HT1080 (cell line): Measurements from ENCODE around the gene SULT2B1. TPM values are rescaled to one million over a fixed set of nuclear protein-coding genes. Genes with fewer than 3 reads are reported as not detected.

Source experiments
- DNase-seq: peaks from one replicate; pipeline ENCODE4 v3.0.0-alpha.2; 2015; ENCODE audit warnings: low read depth
- total RNA-seq: library from RNA; depleted of rRNA; stranded (reverse); fragments of >200 nt; shearing (Covaris generic); gene quantifications from 2 replicates; pipeline ENCODE4 v1.2.3, GENCODE V29; 2014; rRNA removed

Gene SULT2B1
- total RNA-seq, 1 experiment from 2014 or later = not detected

DNA sequence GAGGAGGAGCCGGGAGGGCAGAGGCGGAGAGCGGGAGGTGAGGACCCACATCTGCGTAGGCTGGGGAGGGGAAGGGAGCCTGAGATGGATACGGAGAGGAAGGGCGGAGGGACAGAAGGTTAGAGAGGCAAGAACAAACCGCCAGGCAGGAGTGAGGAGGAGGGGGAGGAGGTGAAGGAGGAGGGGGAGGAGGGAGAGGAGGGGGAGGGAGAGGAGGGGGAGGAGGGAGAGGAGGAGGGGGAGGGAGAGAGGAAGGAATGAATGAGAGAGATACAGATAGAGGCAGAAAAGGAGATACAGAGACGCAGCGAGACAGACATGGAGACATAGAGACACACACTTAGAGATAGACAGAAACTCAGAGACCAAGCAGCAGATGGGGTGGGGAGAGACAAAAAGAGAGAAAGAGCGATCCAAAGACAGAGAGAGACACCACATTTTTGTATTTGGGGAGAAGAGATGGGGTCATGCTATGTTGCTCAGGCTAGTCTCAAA lies 94.8 kb downstream of the SULT2B1 start:
- DNase-seq = no peak

DNA sequence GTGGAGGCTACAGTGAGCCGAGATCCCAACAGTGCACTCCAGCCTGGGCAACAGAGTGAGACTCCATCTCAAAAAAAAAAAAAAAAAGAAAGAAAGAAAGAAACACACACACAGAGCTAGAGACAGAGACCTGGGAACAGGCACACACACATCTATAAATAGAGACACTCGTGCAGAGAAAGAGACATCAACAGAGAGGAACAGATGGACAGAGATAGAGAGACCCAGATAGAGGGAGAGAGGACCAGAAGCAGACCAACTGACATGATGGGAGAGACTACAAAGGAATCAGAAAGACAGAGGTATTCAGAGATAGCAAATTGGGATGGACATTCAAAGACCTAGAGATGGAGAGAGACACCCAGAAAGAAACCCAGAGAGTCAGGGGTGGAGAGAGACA lies 96.2 kb downstream of the SULT2B1 start:
- no peak for DNase-seq

Other genes with a start within 250 kb of the SULT2B1 start
- 379 and 513 TPM in 2 replicates for gene EMP3, start 226.6 kb upstream of the SULT2B1 start, total RNA-seq
- 5.1 and 6.1 TPM in 2 replicates for gene TMEM143, start 188.2 kb upstream of the SULT2B1 start, total RNA-seq
- not detected in 2 replicates for gene SYNGR4, start 187.8 kb upstream of the SULT2B1 start, total RNA-seq
- 67.7 and 115 TPM in 2 replicates for gene KDELR1, start 160.6 kb upstream of the SULT2B1 start, total RNA-seq
- gene GRIN2D, start 158.5 kb upstream of the SULT2B1 start, total RNA-seq = 0.20 and 0.21 TPM in 2 replicates
- gene GRWD1, start 106.2 kb upstream of the SULT2B1 start, total RNA-seq = 97.2 and 113 TPM in 2 replicates
- 0.40 and 0.79 TPM in 2 replicates for gene KCNJ14, start 96.6 kb upstream of the SULT2B1 start, total RNA-seq
- 38.1 and 44.3 TPM in 2 replicates for gene CYTH2, start 82.8 kb upstream of the SULT2B1 start, total RNA-seq
- 0.05 TPM in 1 of 2 replicates, not detected in the other for gene LMTK3, start 40.3 kb upstream of the SULT2B1 start, total RNA-seq
- not detected in 2 replicates for gene SPACA4, start 54.6 kb downstream of the SULT2B1 start, total RNA-seq
- gene FAM83E, start 62.9 kb downstream of the SULT2B1 start, total RNA-seq = 1.2 TPM in 1 of 2 replicates, not detected in the other
- 2,830 and 3,901 TPM in 2 replicates for gene RPL18, start 67.0 kb downstream of the SULT2B1 start, total RNA-seq
- 15.9 and 16.5 TPM in 2 replicates for gene SPHK2, start 67.3 kb downstream of the SULT2B1 start, total RNA-seq
- gene DBP, start 85.2 kb downstream of the SULT2B1 start, total RNA-seq = 10.3 and 11.1 TPM in 2 replicates
- gene CA11, start 94.0 kb downstream of the SULT2B1 start, total RNA-seq = 0.77 and 1.4 TPM in 2 replicates
- not detected in 2 replicates for gene NTN5, start 120.8 kb downstream of the SULT2B1 start, total RNA-seq
- gene FUT2, start 143.8 kb downstream of the SULT2B1 start, total RNA-seq = not detected in 2 replicates
- 0.35 TPM in 1 of 2 replicates, not detected in the other for gene MAMSTR, start 167.6 kb downstream of the SULT2B1 start, total RNA-seq
- gene RASIP1, start 188.4 kb downstream of the SULT2B1 start, total RNA-seq = not detected in 2 replicates
- gene IZUMO1, start 194.7 kb downstream of the SULT2B1 start, total RNA-seq = not detected in 2 replicates
- gene FUT1, start 200.5 kb downstream of the SULT2B1 start, total RNA-seq = 0.10 TPM in 1 of 2 replicates, not detected in the other
- not detected in 2 replicates for gene FGF21, start 203.4 kb downstream of the SULT2B1 start, total RNA-seq